ENCODE results near the gene ITGA6. TPM values are rescaled to one million over a fixed set of nuclear protein-coding genes. Genes with fewer than 3 reads are reported as not detected.

ITGA6 gene
- total and polyA plus RNA-seq, 2 experiments from 2014 or later, result 32.9 to 124 TPM

DNA sequence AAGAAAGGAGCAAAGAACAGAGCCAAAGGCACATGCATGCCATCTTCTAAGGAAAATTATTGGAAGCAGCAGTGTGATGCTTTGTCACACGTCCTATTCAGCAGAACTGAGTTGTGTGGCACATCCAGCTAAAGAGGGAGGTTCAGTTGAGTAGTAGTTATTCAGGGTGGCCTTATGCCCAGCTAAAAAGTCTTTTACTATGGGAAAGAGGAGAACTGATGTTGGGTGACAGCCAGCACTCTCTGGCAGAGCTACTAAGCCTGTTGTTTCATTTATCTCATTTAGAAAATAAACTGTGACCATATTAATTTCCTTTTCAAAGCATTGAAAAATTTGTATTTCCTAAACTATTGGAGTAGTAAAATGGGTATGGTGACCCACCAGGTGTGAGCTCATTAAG is 18.5 kb downstream of the ITGA6 start:
- no peak overlapping the region for H3K27ac ChIP-seq (ENCODE audit: low read depth)
- H3K4me3 ChIP-seq, result no peak overlapping the region
- peaks cover 98% of the 10 kb centered on the region for H3K79me2 ChIP-seq (replicated peaks; ENCODE audit: insufficient read depth)
- H3F3A ChIP-seq (replicated peaks; ENCODE audit: low read depth), result no peaks in the 10 kb centered on the region
- Mint-ChIP-seq H3K36me3 (ENCODE audit: low read depth) (peaks cover 18% of the 10 kb centered on the region), H3K27ac (no peak overlapping the region; the same call in 1 of the 2 replicates), H3K4me1 (peaks cover 55% of the 10 kb centered on the region), H3K4me3 (no peak overlapping the region), H3K9me3 (no peaks in the 10 kb centered on the region), H3K27me3 (ENCODE audit: insufficient read depth, low read depth, poor library complexity) (peaks cover 1% of the 10 kb centered on the region)
- no peak overlapping the region for H2AFZ ChIP-seq
- TF ChIP-seq JUNB (IDR thresholded peaks at IDR 0.05; ENCODE audit: unreplicated experiment) (no peak), ZNF114 (CRISPR knock-in tag; IDR thresholded peaks at IDR 0.05) (no peak)
- H3K9me2 ChIP-seq (ENCODE audit: insufficient read depth), result no peaks in the 10 kb centered on the region
- H3K36me3 ChIP-seq (ENCODE audit: insufficient read depth), result no peaks in the 10 kb centered on the region
- DNase-seq (ENCODE audit: low spot score) (no peak), ATAC-seq (no peak)
- no peak overlapping the region for H3K4me2 ChIP-seq
- peaks cover 19% of the 10 kb centered on the region for H4K20me1 ChIP-seq (replicated peaks; ENCODE audit: insufficient read depth)
- no peaks in the 10 kb centered on the region for H3K27me3 ChIP-seq (ENCODE audit: insufficient read depth)
- H3K4me1 ChIP-seq (ENCODE audit: insufficient read depth), result peaks cover 50% of the 10 kb centered on the region

DNA sequence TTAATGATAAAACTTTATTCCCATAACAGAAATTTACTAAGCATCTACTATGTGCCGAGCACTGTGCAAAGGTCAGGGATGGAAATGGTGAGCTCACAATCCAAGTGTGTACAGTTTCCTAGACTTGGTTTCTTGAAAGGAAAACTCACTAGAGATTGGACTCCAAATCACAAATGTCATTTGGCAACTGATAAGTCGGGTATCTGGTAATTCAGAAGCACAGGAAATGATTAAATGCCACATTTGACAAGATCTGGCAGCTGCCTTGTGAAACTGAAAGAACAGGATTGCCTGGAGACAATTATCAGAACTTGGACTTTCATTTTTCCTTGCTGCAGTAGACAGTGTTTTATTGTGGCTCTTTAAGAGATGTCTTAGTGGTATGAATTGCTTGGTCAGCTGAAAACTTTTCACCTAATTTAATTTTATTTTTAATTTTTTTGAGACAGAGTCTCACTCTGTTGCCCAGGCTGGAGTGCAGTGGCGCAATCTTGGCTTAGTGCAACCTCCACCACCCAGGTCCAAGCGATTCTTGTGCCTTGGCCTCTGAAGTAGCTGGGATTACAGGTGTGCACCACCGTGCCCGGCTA is 19.2 kb downstream of the ITGA6 start:
- Histone ChIP-seq H3K9me2 (ENCODE audit: insufficient read depth) (no peaks in the 10 kb centered on the region), H3K27me3 (ENCODE audit: insufficient read depth) (no peaks in the 10 kb centered on the region), H2AFZ (no peak overlapping the region), H3K79me2 (replicated peaks; ENCODE audit: insufficient read depth) (peaks cover 98% of the 10 kb centered on the region), H3K4me1 (ENCODE audit: insufficient read depth) (peaks cover 43% of the 10 kb centered on the region), H3K4me2 (no peak overlapping the region), H3K27ac (ENCODE audit: low read depth) (no peak overlapping the region), H3F3A (replicated peaks; ENCODE audit: low read depth) (no peaks in the 10 kb centered on the region), H4K20me1 (replicated peaks; ENCODE audit: insufficient read depth) (peaks cover 19% of the 10 kb centered on the region), H3K4me3 (no peak overlapping the region), H3K36me3 (ENCODE audit: insufficient read depth) (no peaks in the 10 kb centered on the region)
- H3K27ac Mint-ChIP-seq, result no peak overlapping the region
- ATAC-seq, result no peak
- peaks cover 22% of the 10 kb centered on the region for H3K36me3 Mint-ChIP-seq (ENCODE audit: low read depth)
- H3K27me3 Mint-ChIP-seq (ENCODE audit: insufficient read depth, low read depth, poor library complexity), result peaks cover 1% of the 10 kb centered on the region
- DNase-seq (ENCODE audit: low spot score), result no peak
- H3K9me3 Mint-ChIP-seq, result no peaks in the 10 kb centered on the region; the same call in 2 of the 3 replicates
- peaks cover 55% of the 10 kb centered on the region for H3K4me1 Mint-ChIP-seq
- H3K4me3 Mint-ChIP-seq, result no peak overlapping the region
- no peak for TF ChIP-seq JUNB (IDR thresholded peaks at IDR 0.05; ENCODE audit: unreplicated experiment)
- no peak for TF ChIP-seq ZNF114 (CRISPR knock-in tag; IDR thresholded peaks at IDR 0.05)
- TF ChIP-seq, protein P1, sequence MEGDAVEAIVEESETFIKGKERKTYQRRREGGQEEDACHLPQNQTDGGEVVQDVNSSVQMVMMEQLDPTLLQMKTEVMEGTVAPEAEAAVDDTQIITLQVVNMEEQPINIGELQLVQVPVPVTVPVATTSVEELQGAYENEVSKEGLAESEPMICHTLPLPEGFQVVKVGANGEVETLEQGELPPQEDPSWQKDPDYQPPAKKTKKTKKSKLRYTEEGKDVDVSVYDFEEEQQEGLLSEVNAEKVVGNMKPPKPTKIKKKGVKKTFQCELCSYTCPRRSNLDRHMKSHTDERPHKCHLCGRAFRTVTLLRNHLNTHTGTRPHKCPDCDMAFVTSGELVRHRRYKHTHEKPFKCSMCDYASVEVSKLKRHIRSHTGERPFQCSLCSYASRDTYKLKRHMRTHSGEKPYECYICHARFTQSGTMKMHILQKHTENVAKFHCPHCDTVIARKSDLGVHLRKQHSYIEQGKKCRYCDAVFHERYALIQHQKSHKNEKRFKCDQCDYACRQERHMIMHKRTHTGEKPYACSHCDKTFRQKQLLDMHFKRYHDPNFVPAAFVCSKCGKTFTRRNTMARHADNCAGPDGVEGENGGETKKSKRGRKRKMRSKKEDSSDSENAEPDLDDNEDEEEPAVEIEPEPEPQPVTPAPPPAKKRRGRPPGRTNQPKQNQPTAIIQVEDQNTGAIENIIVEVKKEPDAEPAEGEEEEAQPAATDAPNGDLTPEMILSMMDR (conservative IDR thresholded peaks at IDR 0.05; ENCODE audit: low read depth in 2 of 2), result no peak
- TF ChIP-seq POLR2AphosphoS5 (IDR thresholded peaks at IDR 0.05; ENCODE audit: low read depth), result no peak
- TF ChIP-seq STAT1 (IDR thresholded peaks at IDR 0.05; ENCODE audit: unreplicated experiment), result no peak
- no peak for TF ChIP-seq EZH2 (IDR thresholded peaks at IDR 0.05; ENCODE audit: low read depth, unreplicated experiment)
- TF ChIP-seq ZNF331 (CRISPR knock-in tag; IDR thresholded peaks at IDR 0.05; ENCODE audit: low read depth), result no peak
- no peak for TF ChIP-seq NANOG (IDR thresholded peaks at IDR 0.05; ENCODE audit: borderline replicate concordance)
- TF ChIP-seq, protein P2, sequence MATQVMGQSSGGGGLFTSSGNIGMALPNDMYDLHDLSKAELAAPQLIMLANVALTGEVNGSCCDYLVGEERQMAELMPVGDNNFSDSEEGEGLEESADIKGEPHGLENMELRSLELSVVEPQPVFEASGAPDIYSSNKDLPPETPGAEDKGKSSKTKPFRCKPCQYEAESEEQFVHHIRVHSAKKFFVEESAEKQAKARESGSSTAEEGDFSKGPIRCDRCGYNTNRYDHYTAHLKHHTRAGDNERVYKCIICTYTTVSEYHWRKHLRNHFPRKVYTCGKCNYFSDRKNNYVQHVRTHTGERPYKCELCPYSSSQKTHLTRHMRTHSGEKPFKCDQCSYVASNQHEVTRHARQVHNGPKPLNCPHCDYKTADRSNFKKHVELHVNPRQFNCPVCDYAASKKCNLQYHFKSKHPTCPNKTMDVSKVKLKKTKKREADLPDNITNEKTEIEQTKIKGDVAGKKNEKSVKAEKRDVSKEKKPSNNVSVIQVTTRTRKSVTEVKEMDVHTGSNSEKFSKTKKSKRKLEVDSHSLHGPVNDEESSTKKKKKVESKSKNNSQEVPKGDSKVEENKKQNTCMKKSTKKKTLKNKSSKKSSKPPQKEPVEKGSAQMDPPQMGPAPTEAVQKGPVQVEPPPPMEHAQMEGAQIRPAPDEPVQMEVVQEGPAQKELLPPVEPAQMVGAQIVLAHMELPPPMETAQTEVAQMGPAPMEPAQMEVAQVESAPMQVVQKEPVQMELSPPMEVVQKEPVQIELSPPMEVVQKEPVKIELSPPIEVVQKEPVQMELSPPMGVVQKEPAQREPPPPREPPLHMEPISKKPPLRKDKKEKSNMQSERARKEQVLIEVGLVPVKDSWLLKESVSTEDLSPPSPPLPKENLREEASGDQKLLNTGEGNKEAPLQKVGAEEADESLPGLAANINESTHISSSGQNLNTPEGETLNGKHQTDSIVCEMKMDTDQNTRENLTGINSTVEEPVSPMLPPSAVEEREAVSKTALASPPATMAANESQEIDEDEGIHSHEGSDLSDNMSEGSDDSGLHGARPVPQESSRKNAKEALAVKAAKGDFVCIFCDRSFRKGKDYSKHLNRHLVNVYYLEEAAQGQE (IDR thresholded peaks at IDR 0.05; ENCODE audit: unreplicated experiment), result no peak
- TF ChIP-seq EZH2phosphoT487 (IDR thresholded peaks at IDR 0.05; ENCODE audit: unreplicated experiment), result no peak

Data from GM23338 (cell line).